Placental pericyte (primary cell): ENCODE data around the gene YES1. TPM values are rescaled to one million over a fixed set of nuclear protein-coding genes. Genes with fewer than 3 reads are reported as not detected.

Experiments
- small RNA-seq: library from RNA; depleted of rRNA; stranded (forward); fragments of <200 nt; gene quantifications from one replicate; pipeline ENCODE3, GENCODE V24; 2012; ENCODE audit warnings: low replicate concordance
- total RNA-seq: library from RNA; depleted of rRNA; stranded (reverse); fragments of >200 nt; gene quantifications from 2 replicates; pipeline ENCODE4 v1.2.3, GENCODE V29; 2012

Gene YES1
- total RNA-seq, result 53.8 and 82.8 TPM in 2 replicates

DNA sequence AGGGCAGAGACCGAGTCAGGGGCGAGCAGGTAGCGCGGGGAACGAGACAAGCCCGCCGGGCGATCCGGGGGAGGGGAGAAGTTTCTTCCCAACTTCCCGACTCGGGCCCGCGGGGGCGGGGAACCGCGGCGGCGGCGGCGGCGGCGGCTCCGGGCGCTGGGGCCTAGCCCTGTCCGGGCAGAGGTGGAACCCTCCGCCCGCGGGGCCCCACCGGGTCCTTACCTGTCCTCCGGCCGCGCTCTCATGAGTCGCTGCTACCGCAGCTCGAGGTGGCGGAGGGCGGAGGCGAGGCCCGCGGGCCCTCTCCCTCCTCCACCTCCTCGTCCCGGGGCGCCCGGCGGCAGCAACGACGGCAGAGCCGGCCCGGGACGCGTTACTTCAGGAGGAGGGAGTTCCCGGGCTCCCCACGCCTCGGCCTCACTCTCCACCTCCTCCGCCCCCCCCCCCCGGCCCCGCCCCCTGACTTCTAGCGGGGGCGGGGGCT lies at the start of gene YES1:
TSS of gene YES1 (minus strand) at position 351 of the 484 bp plus-strand sequence. CDS start 55,415 bp downstream, outside the sequence.

DNA sequence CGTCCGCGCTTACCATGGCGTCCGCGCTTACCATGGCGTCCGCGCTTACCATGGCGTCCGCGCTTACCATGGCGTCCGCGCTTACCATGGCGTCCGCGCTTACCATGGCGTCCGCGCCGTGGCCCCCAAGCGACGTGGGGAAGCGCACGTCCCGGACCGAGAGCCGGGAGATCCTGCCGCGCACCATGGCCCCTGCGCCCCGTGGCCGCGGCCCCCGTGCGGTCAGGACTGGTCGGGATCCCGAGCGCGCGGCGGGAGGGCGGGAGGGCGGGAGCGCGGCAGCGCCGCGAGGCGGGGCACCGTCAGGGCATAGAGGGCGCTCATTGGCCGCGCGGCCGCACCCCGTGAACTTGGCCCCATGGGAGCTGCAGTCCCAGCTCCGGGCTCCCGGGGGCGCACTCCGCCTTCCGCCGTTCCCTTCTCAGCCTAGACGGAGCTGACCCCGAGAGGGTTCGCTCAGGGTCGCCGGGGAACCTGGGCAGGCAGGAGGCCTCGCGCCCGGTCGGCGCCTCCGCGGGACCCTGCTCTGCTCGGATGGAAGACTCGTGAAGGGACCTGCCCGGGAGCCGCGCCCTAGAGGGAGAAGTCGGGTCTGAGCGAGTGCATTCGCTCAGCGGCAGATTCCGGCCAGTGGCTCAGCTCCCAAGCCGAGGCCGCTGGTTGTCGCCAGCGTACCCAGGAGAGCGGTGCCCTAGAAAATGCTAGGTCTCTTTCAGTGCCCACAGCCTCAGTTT lies 99.5 kb downstream of the YES1 start, which contains the start of gene ENOSF1:
TSS of gene ENOSF1 (minus strand) at position 230 of the 734 bp plus-strand sequence. CDS start at position 187, 43 bp downstream.

Small RNA genes within 50 kb of the gene (small RNA-seq; reads per million reads assigned to genes)
- gene BOLA2P1 (not detected), gene RNU1-109P (0.81 reads per million, percentile 36 among the genes with 10 or more reads in this experiment)

Other genes with a start within 250 kb of the YES1 start
- gene CETN1, start 231.9 kb downstream of the YES1 start, total RNA-seq, result not detected in 2 replicates
- not detected in 2 replicates for gene CLUL1, start 215.3 kb downstream of the YES1 start, total RNA-seq
- 5.7 and 35.1 TPM in 2 replicates for gene TYMS, start 154.6 kb downstream of the YES1 start, total RNA-seq
- 41.7 and 61.3 TPM in 2 replicates for gene ENOSF1, start 99.6 kb downstream of the YES1 start, total RNA-seq
- gene ADCYAP1, start 92.6 kb upstream of the YES1 start, total RNA-seq, result not detected in 2 replicates